ENCODE data around the gene ERI3. TPM values are rescaled to one million over a fixed set of nuclear protein-coding genes. Genes with fewer than 3 reads are reported as not detected.

ERI3 gene
- total RNA-seq, 4 donors from 2014 or later = 14.0 to 29.2 (median 22.8) TPM

- Histone ChIP-seq H3K9me3 (no peaks in the 10 kb centered on the region), H3K27ac (no peak overlapping the region), H3K27me3 (no peaks in the 10 kb centered on the region), H3K36me3 (no peaks in the 10 kb centered on the region), H3K4me1 (no peaks in the 10 kb centered on the region), H3K4me3 (no peak overlapping the region)
- TF ChIP-seq POLR2A (IDR thresholded peaks at IDR 0.05) (no peak), CTCF (IDR thresholded peaks at IDR 0.05) (no peak)
- no peak for DNase-seq
Observed at GRCh38 chr1:44380666-44381177, 25.7 kb upstream of the ERI3 start.

- peak in 1 of 3 donors; percentile 59 for DNase-seq
- no peaks in the 10 kb centered on the region for H3K4me1 ChIP-seq
- no peaks in the 10 kb centered on the region for H3K27me3 ChIP-seq
- no peaks in the 10 kb centered on the region for H3K36me3 ChIP-seq
- peak; percentile 9 to 54 (median 50) for TF ChIP-seq CTCF (IDR thresholded peaks at IDR 0.05)
- TF ChIP-seq POLR2A (IDR thresholded peaks at IDR 0.05) = no peak
- H3K9me3 ChIP-seq = no peaks in the 10 kb centered on the region
- no peak overlapping the region for H3K4me3 ChIP-seq
- no peak overlapping the region for H3K27ac ChIP-seq
Observed at GRCh38 chr1:44377925-44378784, 23.1 kb upstream of the ERI3 start.

GRCh38 chr1:44375547-44375946 is 20.5 kb upstream of the ERI3 start:
- H3K36me3 ChIP-seq = no peaks in the 10 kb centered on the region
- no peak for DNase-seq
- no peaks in the 10 kb centered on the region for H3K27me3 ChIP-seq
- H3K4me1 ChIP-seq = no peaks in the 10 kb centered on the region
- H3K27ac ChIP-seq = no peak overlapping the region
- no peak overlapping the region for H3K4me3 ChIP-seq
- no peaks in the 10 kb centered on the region for H3K9me3 ChIP-seq
- TF ChIP-seq POLR2A (IDR thresholded peaks at IDR 0.05) = no peak
- no peak for TF ChIP-seq CTCF (IDR thresholded peaks at IDR 0.05)

- Histone ChIP-seq H3K4me1 (no peaks in the 10 kb centered on the region), H3K27me3 (no peaks in the 10 kb centered on the region), H3K36me3 (no peaks in the 10 kb centered on the region), H3K4me3 (no peak overlapping the region), H3K27ac (no peak overlapping the region), H3K9me3 (no peaks in the 10 kb centered on the region)
- no peak for DNase-seq
- TF ChIP-seq POLR2A (IDR thresholded peaks at IDR 0.05) (no peak), CTCF (IDR thresholded peaks at IDR 0.05) (no peak)
Observed at GRCh38 chr1:44371206-44371605, 16.1 kb upstream of the ERI3 start.

- H3K9me3 ChIP-seq = no peaks in the 10 kb centered on the region
- H3K4me1 ChIP-seq = no peaks in the 10 kb centered on the region
- TF ChIP-seq POLR2A (IDR thresholded peaks at IDR 0.05) (no peak), CTCF (IDR thresholded peaks at IDR 0.05) (no peak)
- H3K4me3 ChIP-seq = no peak overlapping the region
- DNase-seq = no peak
- no peak overlapping the region for H3K27ac ChIP-seq
- no peaks in the 10 kb centered on the region for H3K27me3 ChIP-seq
- no peaks in the 10 kb centered on the region for H3K36me3 ChIP-seq
Observed at GRCh38 chr1:44368471-44369151, 13.6 kb upstream of the ERI3 start.
